ENCODE measurements around the gene SBF2. TPM values are rescaled to one million over a fixed set of nuclear protein-coding genes. Genes with fewer than 3 reads are reported as not detected.

The SBF2 gene
- polyA plus RNA-seq, 1 donor from 2014 or later = 2.6 TPM

DNA sequence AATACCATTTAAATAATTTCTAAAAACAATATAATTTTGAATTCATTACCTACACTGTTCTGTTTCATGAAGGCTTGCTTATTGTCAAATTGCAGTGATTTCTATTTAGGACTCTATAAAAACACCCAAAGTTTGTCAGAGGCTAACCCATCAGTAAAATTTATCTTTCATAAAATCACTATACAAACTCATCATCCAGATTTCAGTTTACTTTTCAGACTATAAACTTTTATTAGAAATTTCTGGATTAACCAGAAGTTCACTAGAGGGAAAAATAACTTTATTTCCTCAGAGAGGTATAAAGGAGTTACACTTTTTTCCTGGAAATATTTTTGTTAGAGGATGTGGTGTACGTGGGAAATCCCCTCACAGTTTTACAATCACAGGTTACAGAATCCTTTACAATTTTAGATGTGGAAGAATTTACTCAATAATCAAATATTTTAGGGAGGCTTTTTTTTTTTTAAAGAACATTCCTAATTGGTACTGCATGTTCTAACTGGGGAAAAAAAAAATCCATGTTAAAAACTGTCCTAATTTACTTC is 453.5 kb downstream of the SBF2 start:
- peak overlapping the region in 1 of 4 donors; percentile 37 for H3K4me3 Mint-ChIP-seq
- H3K27me3 Mint-ChIP-seq = no peaks in the 10 kb centered on the region
- no peak overlapping the region for H3K27ac Mint-ChIP-seq
- H3K36me3 Mint-ChIP-seq = peaks cover 5% of the 10 kb centered on the region
- H3K4me1 Mint-ChIP-seq = peaks cover 4 to 13% (median 10%) of the 10 kb centered on the region in 3 donors
- no peaks in the 10 kb centered on the region for H3K9me3 Mint-ChIP-seq

DNA sequence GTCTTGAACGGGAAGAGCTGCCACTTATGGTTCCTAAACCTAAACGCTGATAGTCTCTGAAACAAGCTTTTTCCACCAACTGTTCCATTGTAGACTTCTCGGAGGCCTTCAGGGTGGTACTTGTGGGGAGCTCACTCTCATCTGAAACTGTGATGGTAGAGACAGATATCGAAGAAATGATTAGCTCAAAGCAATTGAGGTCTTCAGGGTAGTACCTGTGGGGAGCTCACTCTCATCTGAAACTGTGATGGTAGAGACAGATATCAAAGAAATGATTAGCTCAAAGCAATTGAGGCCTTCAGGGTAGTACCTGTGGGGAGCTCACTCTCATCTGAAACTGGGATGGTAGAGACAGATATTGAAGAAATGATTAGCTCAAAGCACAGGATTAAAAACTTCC is 454.5 kb downstream of the SBF2 start:
- Mint-ChIP-seq H3K4me1 (peaks cover 4 to 13% (median 10%) of the 10 kb centered on the region in 3 donors), H3K27me3 (no peaks in the 10 kb centered on the region), H3K36me3 (peaks cover 4% of the 10 kb centered on the region), H3K9me3 (no peaks in the 10 kb centered on the region), H3K4me3 (no peak overlapping the region), H3K27ac (no peak overlapping the region)

- Mint-ChIP-seq H3K27me3 (no peaks in the 10 kb centered on the region), H3K4me1 (peaks cover 4 to 13% (median 10%) of the 10 kb centered on the region in 3 donors), H3K9me3 (no peaks in the 10 kb centered on the region), H3K36me3 (peaks cover 4% of the 10 kb centered on the region), H3K27ac (no peak overlapping the region), H3K4me3 (peak overlapping the region in 1 of 4 donors; percentile 32)
These were observed 455.1 kb downstream of the SBF2 start for GRCh38 chr11:9838961-9839360.

GRCh38 chr11:9838229-9838628 is 455.8 kb downstream of the SBF2 start:
- Mint-ChIP-seq H3K27me3 (no peaks in the 10 kb centered on the region), H3K4me3 (no peak overlapping the region), H3K4me1 (peaks cover 4 to 13% (median 10%) of the 10 kb centered on the region in 3 donors), H3K9me3 (no peaks in the 10 kb centered on the region), H3K36me3 (peaks cover 4% of the 10 kb centered on the region), H3K27ac (no peak overlapping the region)

DNA sequence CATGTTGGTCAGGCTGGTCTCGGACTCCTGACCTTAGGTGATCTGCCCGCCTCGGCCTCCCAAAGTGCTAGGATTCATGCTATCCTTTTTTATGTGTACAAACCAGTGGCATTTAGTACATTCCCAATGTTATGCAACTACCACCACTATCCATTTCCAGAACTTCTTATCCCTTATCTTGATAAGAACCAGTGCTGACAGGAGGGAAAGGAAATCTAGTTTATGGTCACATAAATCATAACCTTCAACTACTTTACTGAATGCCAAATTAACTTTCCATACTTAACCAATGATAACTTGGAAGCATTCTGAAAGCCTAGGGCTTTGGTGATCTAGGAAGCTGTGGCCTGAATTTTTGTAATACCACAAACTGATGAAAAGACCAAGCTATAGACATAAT is 459.7 kb downstream of the SBF2 start:
- no peak overlapping the region for H3K4me3 Mint-ChIP-seq
- peaks cover 7% of the 10 kb centered on the region for H3K36me3 Mint-ChIP-seq
- no peak overlapping the region for H3K27ac Mint-ChIP-seq
- H3K27me3 Mint-ChIP-seq = no peaks in the 10 kb centered on the region
- peaks cover 3 to 6% (median 5%) of the 10 kb centered on the region in 3 donors for H3K4me1 Mint-ChIP-seq
- H3K9me3 Mint-ChIP-seq = no peaks in the 10 kb centered on the region

- H3K9me3 Mint-ChIP-seq = no peaks in the 10 kb centered on the region
- H3K4me3 Mint-ChIP-seq = no peak overlapping the region
- H3K4me1 Mint-ChIP-seq = no peaks in the 10 kb centered on the region
- no peaks in the 10 kb centered on the region for H3K27me3 Mint-ChIP-seq
- no peak overlapping the region for H3K27ac Mint-ChIP-seq
- peaks cover 11% of the 10 kb centered on the region for H3K36me3 Mint-ChIP-seq
These were observed 462.9 kb downstream of the SBF2 start for GRCh38 chr11:9831122-9831521.

DNA sequence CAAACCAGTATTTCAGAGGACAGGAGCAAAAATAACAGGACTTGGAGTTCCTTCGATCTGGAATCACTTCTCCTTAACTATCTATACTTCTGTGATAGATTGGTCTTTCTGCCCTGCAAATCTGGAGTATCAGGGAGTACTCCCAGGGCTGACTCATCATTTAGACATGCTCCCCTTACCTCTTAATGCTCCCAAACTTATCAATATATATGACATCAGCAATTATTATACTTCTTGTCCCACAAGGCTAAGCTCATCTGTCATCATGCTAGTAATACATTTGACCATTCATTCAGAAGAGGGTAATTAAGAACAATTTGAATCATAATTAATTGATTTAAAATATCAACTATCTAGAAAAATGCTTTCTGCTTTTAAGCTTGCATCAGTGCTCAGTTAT is 466.3 kb downstream of the SBF2 start:
- H3K36me3 Mint-ChIP-seq = peaks cover 18% of the 10 kb centered on the region
- H3K27me3 Mint-ChIP-seq = no peaks in the 10 kb centered on the region
- no peaks in the 10 kb centered on the region for H3K4me1 Mint-ChIP-seq
- H3K9me3 Mint-ChIP-seq = no peaks in the 10 kb centered on the region
- peak overlapping the region in 1 of 3 donors; percentile 68 for H3K27ac Mint-ChIP-seq
- H3K4me3 Mint-ChIP-seq = no peak overlapping the region

DNA sequence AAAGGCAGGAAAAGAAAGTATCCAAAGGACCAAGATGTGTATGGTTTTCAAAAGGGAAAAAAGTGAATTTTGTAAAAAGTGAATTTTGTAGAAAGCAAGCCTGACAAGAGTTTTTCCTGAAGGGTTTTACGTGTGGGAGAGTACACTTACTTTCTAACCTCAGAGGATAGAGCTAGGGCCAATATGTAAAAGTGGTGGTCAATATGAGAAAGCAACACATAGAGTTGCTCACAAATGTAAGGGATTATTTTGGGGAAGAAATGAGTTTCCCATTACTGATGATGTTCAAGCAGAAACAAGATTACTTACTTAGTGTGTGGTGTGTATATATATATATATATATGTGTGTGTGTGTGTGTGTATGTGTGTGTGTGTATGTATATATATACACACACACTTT is 467.6 kb downstream of the SBF2 start:
- Mint-ChIP-seq H3K36me3 (peaks cover 14% of the 10 kb centered on the region), H3K27ac (peak overlapping the region in 1 of 3 donors; percentile 31), H3K9me3 (no peaks in the 10 kb centered on the region), H3K27me3 (no peaks in the 10 kb centered on the region), H3K4me1 (no peaks in the 10 kb centered on the region), H3K4me3 (no peak overlapping the region)

- Mint-ChIP-seq H3K4me1 (no peaks in the 10 kb centered on the region), H3K4me3 (no peak overlapping the region), H3K36me3 (peaks cover 14% of the 10 kb centered on the region), H3K27ac (peak overlapping the region in 2 of 3 donors; percentile 18 to 31), H3K9me3 (no peaks in the 10 kb centered on the region), H3K27me3 (no peaks in the 10 kb centered on the region)
These were observed 468.1 kb downstream of the SBF2 start for GRCh38 chr11:9825895-9826294.

DNA sequence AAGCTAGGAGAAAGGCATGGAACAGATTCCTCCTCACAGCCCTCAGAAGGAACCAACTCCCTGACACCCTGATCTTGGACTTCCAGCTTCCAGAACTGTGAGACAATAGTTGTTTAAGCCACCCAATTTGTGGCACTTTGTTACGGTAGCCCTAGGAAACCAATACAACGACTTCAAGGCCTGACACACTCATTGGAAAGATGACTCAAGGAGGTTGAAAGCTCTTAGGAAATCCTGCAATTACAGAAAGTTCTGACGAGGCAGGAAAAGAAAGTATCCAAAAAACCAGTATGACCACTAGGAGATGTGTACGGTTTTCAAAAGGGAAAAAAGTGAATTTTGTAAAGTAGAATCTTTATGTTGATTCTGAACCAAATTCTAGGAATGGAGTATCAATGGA is 468.7 kb downstream of the SBF2 start:
- no peaks in the 10 kb centered on the region for H3K4me1 Mint-ChIP-seq
- H3K27me3 Mint-ChIP-seq = no peaks in the 10 kb centered on the region
- no peak overlapping the region for H3K27ac Mint-ChIP-seq
- H3K36me3 Mint-ChIP-seq = peaks cover 14% of the 10 kb centered on the region
- H3K9me3 Mint-ChIP-seq = no peaks in the 10 kb centered on the region
- H3K4me3 Mint-ChIP-seq = no peak overlapping the region

- Mint-ChIP-seq H3K36me3 (peaks cover 14% of the 10 kb centered on the region), H3K4me1 (no peaks in the 10 kb centered on the region), H3K27me3 (no peaks in the 10 kb centered on the region), H3K4me3 (no peak overlapping the region), H3K27ac (no peak overlapping the region), H3K9me3 (no peaks in the 10 kb centered on the region)
These were observed 470.1 kb downstream of the SBF2 start for GRCh38 chr11:9823887-9824385.

GRCh38 chr11:9823439-9823838 is 470.6 kb downstream of the SBF2 start:
- Mint-ChIP-seq H3K9me3 (no peaks in the 10 kb centered on the region), H3K4me3 (no peak overlapping the region), H3K27ac (no peak overlapping the region), H3K4me1 (no peaks in the 10 kb centered on the region), H3K27me3 (no peaks in the 10 kb centered on the region), H3K36me3 (peaks cover 14% of the 10 kb centered on the region)

DNA sequence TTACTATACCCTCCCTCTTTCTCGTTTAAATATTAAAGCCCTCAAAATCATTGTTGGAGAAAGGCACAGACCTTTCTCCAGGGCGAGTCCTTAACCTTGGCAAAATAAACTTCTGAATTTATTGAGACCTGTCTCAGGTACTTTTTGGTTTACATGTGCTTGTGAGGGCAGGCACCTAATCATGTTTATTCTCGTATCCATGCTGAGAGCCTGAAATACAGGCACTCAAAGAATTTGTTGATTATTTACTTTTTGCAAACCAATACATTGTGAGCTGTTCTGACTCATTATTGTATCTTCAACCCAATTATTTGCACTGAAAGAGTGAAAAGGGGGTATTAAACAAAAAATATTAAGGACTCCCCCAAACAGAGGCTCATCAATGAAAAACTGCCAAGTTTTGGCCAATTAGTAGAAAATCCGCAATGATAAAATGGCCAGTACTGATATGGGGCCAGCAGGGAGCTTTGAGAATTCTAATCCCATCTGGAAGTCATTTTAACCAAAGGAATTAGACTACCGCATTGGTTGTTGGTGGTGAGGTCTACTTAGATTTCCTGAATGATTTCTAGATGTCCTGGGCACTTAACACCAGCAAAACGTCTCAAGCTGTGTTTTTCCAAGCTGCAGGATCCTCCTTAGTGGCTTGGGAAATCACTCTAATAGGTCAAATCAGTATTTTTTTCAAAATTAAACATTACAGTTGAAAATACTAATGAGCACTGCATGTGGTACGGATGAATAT is 472.8 kb downstream of the SBF2 start:
- Mint-ChIP-seq H3K27me3 (no peaks in the 10 kb centered on the region), H3K4me3 (no peak overlapping the region), H3K36me3 (peaks cover 8% of the 10 kb centered on the region), H3K9me3 (no peaks in the 10 kb centered on the region), H3K4me1 (no peaks in the 10 kb centered on the region), H3K27ac (no peak overlapping the region)

DNA sequence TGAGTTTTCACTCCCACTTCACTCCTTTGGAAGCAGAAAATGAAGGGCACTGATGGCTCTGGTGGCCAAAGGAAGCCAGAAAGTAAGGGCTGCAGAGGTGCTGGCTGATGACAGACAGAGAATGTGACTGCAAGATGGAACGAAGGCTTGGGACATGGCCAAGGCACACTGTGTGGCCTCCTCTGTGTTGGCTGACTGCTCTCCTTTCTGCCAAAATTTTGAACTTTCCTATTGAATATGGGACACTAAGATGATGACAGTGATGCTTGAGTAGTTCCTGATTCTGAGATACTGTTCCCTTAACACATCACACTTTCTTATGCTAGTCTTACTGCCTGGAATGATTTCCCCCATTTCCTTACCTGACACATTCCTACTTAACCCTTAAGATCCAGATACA is 473.8 kb downstream of the SBF2 start:
- Mint-ChIP-seq H3K9me3 (no peaks in the 10 kb centered on the region), H3K27ac (peak overlapping the region in 1 of 3 donors; percentile 0), H3K27me3 (no peaks in the 10 kb centered on the region), H3K4me3 (no peak overlapping the region), H3K4me1 (peaks cover 0 to 1% (median 0%) of the 10 kb centered on the region in 3 donors), H3K36me3 (peaks cover 8% of the 10 kb centered on the region)

GRCh38 chr11:9817191-9817590 is 476.8 kb downstream of the SBF2 start:
- Mint-ChIP-seq H3K4me1 (peaks cover 0 to 1% (median 0%) of the 10 kb centered on the region in 3 donors), H3K36me3 (peaks cover 7% of the 10 kb centered on the region), H3K4me3 (no peak overlapping the region), H3K9me3 (no peaks in the 10 kb centered on the region), H3K27ac (no peak overlapping the region), H3K27me3 (no peaks in the 10 kb centered on the region)

All from IgD-negative memory B cell (primary cell).